Colon (tissue), 2 donors: ENCODE data around the gene C1orf74.

ENCODE experiments used
- FAIRE-seq: peaks from 2 replicates; lab custom pipeline; 2012; peaks lifted over from hg19 to GRCh38; lab: Jason Lieb, UNC
- donor health status: control.
- donor health status: control.

The C1orf74 gene

DNA sequence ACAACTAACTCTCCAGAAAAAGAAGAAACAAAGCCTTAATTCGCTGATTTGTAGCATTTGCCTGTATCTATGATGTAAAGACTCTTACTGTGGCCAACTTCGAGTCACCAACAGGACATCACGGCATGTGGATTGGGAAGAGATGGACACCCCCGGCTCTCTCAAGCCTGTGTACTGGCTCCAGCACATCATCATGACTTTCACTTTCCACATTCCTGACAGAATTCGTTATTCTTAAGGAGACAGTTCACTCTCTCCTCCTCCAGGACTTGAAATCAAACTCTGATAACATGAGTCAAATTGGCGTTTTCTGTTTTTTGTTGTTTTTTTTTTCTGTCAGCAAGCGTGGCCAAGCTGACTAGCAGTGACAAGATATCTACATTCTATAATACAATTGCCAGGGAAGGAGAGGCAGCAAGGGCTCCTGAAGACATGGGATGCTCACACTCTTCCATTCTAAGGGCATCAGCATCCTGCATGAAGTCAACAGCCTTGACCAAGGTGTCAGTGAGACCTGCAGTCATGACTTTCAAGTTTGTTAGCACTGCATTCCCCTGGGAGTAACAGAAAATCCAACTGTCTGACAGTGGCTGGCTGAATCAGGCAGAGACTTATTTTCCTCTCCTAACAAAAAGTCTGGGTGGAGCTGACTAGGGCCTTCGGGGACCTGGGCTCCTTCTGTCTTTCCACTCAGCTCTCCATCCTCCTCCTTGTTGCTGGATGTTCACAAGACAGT lies 41.8 kb downstream of the C1orf74 start:
- no peak for FAIRE-seq

DNA sequence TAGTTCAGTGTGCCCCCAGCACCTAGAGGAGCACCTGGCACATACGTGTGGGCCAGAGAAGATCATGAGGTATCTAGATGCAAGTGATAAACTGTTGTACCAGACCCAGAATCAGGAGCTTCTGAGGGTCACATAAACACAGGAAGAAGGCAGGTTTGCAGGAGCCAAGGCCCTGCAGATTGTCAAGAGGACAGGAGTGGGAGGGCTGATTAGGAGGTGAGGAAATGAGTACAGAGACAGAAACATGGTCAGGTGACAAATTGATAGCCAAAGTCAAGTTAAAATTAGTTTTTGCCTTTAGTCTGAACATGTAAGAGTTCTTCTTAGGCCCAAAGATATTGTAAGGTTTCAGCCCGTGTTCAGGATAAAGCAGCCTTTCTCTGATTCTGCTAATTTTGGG lies 42.5 kb downstream of the C1orf74 start:
- no peak for FAIRE-seq

DNA sequence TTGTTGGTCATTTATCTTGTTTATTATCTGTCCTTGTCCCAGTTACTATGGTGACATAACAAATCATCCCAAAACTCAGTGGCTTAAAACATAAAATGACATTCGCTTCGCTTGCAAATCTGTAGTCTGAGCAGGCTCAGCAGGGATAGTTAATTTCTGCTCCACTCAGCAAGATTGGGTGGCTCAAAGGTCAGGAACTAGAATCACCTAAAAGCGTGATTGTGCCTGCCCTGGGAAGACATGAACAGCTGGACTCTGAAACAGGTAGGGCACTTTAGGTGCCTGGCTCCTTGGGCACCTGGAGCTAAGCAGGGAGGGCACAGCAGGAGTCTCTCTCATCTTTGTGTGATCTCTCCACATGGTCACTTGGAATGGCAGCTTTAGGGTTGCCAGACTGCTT lies 43.2 kb downstream of the C1orf74 start:
- no peak for FAIRE-seq

DNA sequence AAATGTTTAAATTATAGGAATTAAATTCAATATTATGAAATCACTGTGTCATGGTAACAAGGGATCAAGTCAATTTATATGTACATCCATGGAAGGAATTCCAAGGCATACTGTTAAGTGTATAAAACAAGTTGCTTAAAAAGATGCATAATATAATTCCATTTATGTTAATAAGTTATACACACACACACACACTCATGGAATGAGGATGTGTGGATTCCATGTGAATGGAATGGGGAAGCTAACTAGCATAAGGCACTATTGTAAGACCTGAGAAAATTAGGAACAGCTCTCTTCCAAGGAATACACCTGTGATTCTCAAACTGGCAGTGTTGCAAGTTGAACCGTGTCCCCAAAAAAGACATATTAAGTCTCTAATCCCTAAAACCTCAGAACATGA lies 46.1 kb downstream of the C1orf74 start:
- FAIRE-seq, result no peak

DNA sequence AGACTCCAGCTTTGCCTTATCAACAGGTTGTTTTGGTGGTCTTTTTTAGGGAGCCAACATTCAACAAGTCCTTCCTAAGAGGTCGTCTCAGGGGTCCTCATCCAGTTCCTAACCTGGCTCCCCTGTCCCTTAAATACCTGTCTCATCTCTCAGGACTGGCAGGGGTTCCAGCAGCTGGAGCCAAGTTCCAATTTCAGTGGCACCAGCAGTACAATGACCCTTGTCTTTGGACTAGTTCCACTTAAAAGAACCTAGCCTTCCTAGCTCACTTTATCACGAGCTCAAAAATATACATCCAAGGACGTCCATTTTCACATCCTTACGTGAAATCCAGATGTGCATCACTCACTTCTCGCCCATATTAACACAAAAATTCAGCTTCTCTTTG lies 47.2 kb downstream of the C1orf74 start:
- no peak for FAIRE-seq

DNA sequence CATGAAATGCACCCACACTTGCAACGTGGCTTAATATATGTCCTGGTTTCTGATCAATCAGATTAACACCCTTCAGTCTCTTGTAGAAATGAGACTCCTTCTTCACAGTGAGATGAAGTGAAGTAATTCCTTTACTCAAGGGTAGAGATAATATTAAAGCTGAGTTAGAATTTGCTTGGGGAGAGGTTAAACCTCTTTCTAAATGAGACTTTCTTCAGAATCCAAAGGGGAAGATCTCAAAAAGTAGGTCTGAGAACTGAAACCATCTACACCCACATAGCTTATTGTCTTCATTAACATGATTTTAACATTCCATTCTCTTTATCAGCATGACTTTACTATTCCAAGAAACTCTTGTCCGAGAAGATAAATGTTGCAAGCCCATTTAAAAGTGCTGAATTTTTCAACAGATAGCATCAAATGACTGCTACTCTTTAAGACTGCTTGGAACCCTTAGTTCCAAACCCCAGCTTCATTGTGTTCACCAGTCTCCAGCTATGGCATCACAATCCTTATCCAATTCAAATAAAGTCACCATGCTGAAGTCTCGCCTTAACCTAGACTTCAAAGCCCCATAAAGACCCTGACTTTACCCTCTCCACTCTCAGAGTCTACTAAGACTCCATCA lies 47.8 kb downstream of the C1orf74 start:
- FAIRE-seq, result no peak

DNA sequence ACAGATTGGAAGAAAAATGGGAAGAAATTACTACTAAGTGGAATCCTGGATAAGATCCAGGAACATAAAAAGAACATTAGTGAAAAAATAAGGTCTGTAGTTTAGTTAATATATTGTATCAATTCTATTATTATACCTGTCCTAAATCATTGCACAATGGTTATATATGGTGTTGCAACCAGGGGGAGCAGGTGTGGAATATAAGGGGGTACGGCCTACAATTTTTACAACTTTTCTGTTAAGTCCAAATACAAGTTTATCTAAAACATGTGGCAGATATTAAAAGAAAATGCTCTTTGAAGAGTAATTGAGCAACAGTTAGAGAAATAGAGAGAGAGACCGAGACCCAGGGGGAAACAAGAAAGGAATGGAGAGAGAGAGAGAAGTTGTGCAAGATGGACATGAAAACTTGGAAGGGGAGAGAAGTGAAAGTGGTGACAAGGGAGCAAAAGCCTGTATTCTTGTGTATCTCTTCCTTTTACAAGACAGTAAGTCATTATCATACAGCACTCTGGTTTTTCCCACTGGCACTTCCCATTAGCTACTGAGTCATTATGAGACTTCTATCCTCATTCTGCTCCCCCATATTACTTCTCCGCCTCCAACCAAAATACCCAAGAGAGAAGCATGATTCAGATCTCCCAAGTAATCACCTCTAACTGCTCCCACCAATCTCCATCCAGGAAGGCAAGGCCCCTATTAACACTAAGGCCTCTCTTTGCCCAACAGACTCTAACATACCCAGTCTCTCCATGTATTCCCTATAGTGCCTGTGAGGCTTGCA lies 50.8 kb downstream of the C1orf74 start:
- no peak for FAIRE-seq

DNA sequence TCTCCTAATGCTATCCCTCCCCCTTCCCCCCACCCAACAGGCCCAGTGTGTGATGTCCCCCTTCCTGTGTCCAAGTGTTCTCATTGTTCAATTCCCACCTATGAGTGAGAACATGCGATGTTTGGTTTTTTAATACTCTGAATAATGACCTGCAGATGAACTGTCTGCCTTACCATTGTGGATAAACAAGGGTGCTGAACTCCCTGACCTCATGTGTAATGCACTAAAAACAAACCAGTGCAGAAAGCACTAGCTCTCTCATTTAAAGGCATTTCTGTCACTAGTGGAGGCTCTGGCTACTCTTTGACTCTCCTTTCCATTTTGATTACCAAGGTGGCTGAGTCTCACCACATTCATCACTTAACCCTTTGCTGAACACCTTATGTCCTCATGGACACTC lies 51.6 kb downstream of the C1orf74 start:
- FAIRE-seq, result no peak

DNA sequence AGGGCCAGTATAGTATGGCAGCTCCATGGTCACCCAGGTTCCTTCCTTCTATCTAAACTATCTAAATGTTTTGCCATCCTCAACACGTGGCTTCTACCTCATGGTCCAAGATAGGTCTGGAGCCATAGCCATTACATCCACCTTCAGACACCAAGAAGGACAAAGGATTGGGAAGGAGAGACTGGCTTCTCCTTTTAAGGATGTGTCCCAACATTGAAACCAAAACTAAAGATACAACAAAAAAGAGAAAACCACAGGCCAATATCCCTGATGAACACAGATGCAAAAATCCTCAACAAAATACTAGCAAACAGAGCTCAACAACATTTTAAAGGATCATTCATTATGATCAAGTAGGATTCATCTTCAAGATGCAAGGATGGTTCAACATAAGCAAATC lies 54.9 kb downstream of the C1orf74 start:
- FAIRE-seq, result no peak
